ENCODE data around the gene PRPSAP2.

GRCh38 chr17:18953231-18953728 is 95.3 kb downstream of the PRPSAP2 start:
- TF ChIP-seq, protein P1, sequence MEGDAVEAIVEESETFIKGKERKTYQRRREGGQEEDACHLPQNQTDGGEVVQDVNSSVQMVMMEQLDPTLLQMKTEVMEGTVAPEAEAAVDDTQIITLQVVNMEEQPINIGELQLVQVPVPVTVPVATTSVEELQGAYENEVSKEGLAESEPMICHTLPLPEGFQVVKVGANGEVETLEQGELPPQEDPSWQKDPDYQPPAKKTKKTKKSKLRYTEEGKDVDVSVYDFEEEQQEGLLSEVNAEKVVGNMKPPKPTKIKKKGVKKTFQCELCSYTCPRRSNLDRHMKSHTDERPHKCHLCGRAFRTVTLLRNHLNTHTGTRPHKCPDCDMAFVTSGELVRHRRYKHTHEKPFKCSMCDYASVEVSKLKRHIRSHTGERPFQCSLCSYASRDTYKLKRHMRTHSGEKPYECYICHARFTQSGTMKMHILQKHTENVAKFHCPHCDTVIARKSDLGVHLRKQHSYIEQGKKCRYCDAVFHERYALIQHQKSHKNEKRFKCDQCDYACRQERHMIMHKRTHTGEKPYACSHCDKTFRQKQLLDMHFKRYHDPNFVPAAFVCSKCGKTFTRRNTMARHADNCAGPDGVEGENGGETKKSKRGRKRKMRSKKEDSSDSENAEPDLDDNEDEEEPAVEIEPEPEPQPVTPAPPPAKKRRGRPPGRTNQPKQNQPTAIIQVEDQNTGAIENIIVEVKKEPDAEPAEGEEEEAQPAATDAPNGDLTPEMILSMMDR (IDR thresholded peaks at IDR 0.05; ENCODE audit: insufficient read depth, low read length, poor library complexity, severe bottlenecking): no peak
- no peak for TF ChIP-seq EZH2phosphoT487 (conservative IDR thresholded peaks at IDR 0.05; ENCODE audit: low read length)

All from SU-DHL-6 (cell line).